SK-N-SH treated with all-trans-retinoic acid at 6 μM for 48 hours (cell line): ENCODE measurements around the gene LSAMP.

ENCODE experiments used
- ATAC-seq: fragments of 200-7000 bp; cut with Tn5 transposase; 3 replicates; pipeline ENCODE4 v1.9.1; 2020; ENCODE audit warnings: mild to moderate bottlenecking, moderate library complexity
- ARNTL ChIP-seq: fragments of 450-650 bp; formaldehyde crosslinking; IDR thresholded peaks from 2 replicates; pipeline ENCODE4 v1.5.0; 2020; ENCODE audit warnings: low read depth, mild to moderate bottlenecking, moderate library complexity, borderline replicate concordance
- BACH2 ChIP-seq: fragments of 250-450 bp; sonication (Bioruptor Pico); IDR thresholded peaks from 2 replicates; pipeline ENCODE4 v1.9.0; 2021; ENCODE audit warnings: mild to moderate bottlenecking, borderline replicate concordance
- CSDC2 ChIP-seq: fragments of 250-450 bp; sonication (Bioruptor Pico); IDR thresholded peaks from 2 replicates; pipeline ENCODE4 v1.5.0; 2020; ENCODE audit warnings: mild to moderate bottlenecking, moderate library complexity
- GLIS3 ChIP-seq: fragments of 250-450 bp; sonication (Bioruptor Pico); IDR thresholded peaks from 2 replicates; pipeline ENCODE4 v1.5.0; 2020; ENCODE audit warnings: mild to moderate bottlenecking, moderate library complexity
- ISL1 ChIP-seq: fragments of 250-450 bp; sonication (Bioruptor Pico); IDR thresholded peaks from 2 replicates; pipeline ENCODE4 v2.1.2; 2022; ENCODE audit warnings: mild to moderate bottlenecking, moderate library complexity
- PPARA ChIP-seq: fragments of 250-450 bp; sonication (Bioruptor Pico); IDR thresholded peaks from 2 replicates; pipeline ENCODE4 v1.5.0; 2020; ENCODE audit warnings: mild to moderate bottlenecking, borderline replicate concordance
- RARB ChIP-seq: fragments of 250-450 bp; sonication (Bioruptor Pico); IDR thresholded peaks from 2 replicates; pipeline ENCODE4 v1.8.0; 2021; ENCODE audit warnings: mild to moderate bottlenecking, moderate library complexity
- SNAI2 ChIP-seq: fragments of 250-450 bp; sonication (Bioruptor Pico); IDR thresholded peaks from 2 replicates; pipeline ENCODE4 v1.5.0; 2020; ENCODE audit warnings: mild to moderate bottlenecking, moderate library complexity
- TOX ChIP-seq: fragments of 250-450 bp; sonication (Bioruptor Pico); IDR thresholded peaks from 2 replicates; pipeline ENCODE4 v1.8.0; 2021; ENCODE audit warnings: mild to moderate bottlenecking, moderate library complexity, borderline replicate concordance
- ZC3H10 ChIP-seq: fragments of 250-450 bp; sonication (Bioruptor Pico); IDR thresholded peaks from 2 replicates; pipeline ENCODE4 v1.5.1; 2021; ENCODE audit warnings: mild to moderate bottlenecking, moderate library complexity
- ZFP3 ChIP-seq: fragments of 250-450 bp; sonication (Bioruptor Pico); IDR thresholded peaks from 2 replicates; pipeline ENCODE4 v1.5.0; 2020; ENCODE audit warnings: mild to moderate bottlenecking, moderate library complexity
- ZFP30 ChIP-seq: fragments of 450-650 bp; formaldehyde crosslinking; IDR thresholded peaks from 2 replicates; pipeline ENCODE4 v1.5.0; 2022; ENCODE audit warnings: mild to moderate bottlenecking, moderate library complexity
- ZNF565 ChIP-seq: fragments of 450-650 bp; formaldehyde crosslinking; conservative IDR thresholded peaks from 2 replicates; pipeline ENCODE4 v1.5.0; 2020; ENCODE audit warnings: low read depth, mild to moderate bottlenecking, moderate library complexity
- ZNF70 ChIP-seq: fragments of 450-650 bp; formaldehyde crosslinking; IDR thresholded peaks from 2 replicates; pipeline ENCODE4 v1.5.0; 2020; ENCODE audit warnings: mild to moderate bottlenecking, moderate library complexity
- ZNF8 ChIP-seq: fragments of 450-650 bp; formaldehyde crosslinking; IDR thresholded peaks from 2 replicates; pipeline ENCODE4 v1.5.0; 2020; ENCODE audit warnings: mild to moderate bottlenecking, moderate library complexity
- TF ChIP-seq, protein P1 (sequence below): fragments of 250-450 bp; sonication (Bioruptor Pico); IDR thresholded peaks from 2 replicates; pipeline ENCODE4 v1.5.0; 2020; ENCODE audit warnings: mild to moderate bottlenecking, moderate library complexity
- TF ChIP-seq, protein P2 (sequence below): fragments of 250-450 bp; sonication (Bioruptor Pico); IDR thresholded peaks from 2 replicates; pipeline ENCODE4 v1.8.0; 2020; ENCODE audit warnings: mild to moderate bottlenecking, moderate library complexity, borderline replicate concordance
- TF ChIP-seq, protein P3 (sequence below): fragments of 250-450 bp; sonication (Bioruptor Pico); IDR thresholded peaks from 2 replicates; pipeline ENCODE4 v1.5.1; 2020; ENCODE audit warnings: low read depth, mild to moderate bottlenecking, moderate library complexity
- TF ChIP-seq, protein P4 (sequence below): fragments of 250-450 bp; sonication (Bioruptor Pico); IDR thresholded peaks from 2 replicates; pipeline ENCODE4 v1.8.0; 2021; ENCODE audit warnings: low read depth, mild to moderate bottlenecking, moderate library complexity, borderline replicate concordance
- TF ChIP-seq, protein P5 (sequence below): fragments of 250-450 bp; sonication (Bioruptor Pico); IDR thresholded peaks from 2 replicates; pipeline ENCODE4 v1.5.1; 2021; ENCODE audit warnings: mild to moderate bottlenecking, moderate library complexity

Gene LSAMP

DNA sequence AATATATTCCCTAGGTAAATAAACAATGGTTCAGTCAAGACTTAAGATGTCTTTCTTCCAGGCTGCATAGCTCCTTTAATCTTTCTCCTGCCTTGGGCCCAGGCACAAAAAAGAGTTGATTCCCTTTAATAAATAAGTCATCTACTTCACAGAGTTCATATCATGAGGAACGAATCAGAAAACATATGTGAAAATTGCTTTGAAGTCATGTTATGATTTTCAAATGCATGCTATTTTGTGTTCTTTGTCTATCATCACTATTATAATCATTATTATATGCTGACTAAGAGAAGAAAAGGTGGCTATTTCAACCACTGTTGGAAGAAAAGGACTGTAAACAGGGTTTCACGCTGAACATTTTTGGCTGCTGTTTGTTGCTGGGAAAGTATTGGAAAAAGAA lies 70.4 kb downstream of the LSAMP start:
- ATAC-seq, result no peak
- TF ChIP-seq, protein P1, sequence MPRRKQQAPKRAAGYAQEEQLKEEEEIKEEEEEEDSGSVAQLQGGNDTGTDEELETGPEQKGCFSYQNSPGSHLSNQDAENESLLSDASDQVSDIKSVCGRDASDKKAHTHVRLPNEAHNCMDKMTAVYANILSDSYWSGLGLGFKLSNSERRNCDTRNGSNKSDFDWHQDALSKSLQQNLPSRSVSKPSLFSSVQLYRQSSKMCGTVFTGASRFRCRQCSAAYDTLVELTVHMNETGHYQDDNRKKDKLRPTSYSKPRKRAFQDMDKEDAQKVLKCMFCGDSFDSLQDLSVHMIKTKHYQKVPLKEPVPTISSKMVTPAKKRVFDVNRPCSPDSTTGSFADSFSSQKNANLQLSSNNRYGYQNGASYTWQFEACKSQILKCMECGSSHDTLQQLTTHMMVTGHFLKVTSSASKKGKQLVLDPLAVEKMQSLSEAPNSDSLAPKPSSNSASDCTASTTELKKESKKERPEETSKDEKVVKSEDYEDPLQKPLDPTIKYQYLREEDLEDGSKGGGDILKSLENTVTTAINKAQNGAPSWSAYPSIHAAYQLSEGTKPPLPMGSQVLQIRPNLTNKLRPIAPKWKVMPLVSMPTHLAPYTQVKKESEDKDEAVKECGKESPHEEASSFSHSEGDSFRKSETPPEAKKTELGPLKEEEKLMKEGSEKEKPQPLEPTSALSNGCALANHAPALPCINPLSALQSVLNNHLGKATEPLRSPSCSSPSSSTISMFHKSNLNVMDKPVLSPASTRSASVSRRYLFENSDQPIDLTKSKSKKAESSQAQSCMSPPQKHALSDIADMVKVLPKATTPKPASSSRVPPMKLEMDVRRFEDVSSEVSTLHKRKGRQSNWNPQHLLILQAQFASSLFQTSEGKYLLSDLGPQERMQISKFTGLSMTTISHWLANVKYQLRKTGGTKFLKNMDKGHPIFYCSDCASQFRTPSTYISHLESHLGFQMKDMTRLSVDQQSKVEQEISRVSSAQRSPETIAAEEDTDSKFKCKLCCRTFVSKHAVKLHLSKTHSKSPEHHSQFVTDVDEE (CRISPR knock-in tag), result no peak
- no peak for TF ChIP-seq PPARA (CRISPR knock-in tag)

DNA sequence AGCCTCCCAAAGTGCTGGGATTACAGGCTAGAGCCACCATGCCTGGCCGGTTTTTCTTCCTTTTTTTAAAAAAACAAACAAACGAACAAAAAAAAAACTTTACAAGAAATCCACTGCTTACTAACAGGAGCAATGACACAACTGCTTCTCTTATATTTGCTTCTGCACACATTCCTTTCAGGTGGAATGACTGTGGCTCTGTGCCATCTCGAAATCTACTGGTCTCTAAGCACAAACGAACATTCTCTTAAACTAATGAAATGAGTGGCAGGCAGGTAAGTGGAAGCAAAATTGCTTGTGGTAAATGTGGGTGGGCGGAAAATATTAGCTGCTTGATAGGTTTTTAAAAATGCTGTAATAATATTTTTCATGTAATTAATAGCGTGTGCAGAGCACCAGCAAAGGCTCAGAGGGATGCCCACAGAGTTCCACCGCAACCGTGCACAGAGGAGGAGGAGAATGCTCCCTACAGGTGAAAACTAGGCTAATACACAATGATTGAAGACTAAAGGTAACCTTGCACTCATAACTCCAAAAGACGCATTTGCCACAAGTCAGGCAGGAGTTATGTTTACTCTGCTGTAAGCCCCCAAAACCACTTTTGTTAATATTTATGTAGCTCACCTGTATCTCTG lies 77.4 kb downstream of the LSAMP start:
- no peak for ATAC-seq
- TF ChIP-seq ZFP3 (CRISPR knock-in tag), result no peak
- TF ChIP-seq ZNF8 (CRISPR knock-in tag), result no peak
- TF ChIP-seq SNAI2 (CRISPR knock-in tag), result no peak
- no peak for TF ChIP-seq BACH2 (CRISPR knock-in tag)
- no peak for TF ChIP-seq ZNF70 (CRISPR knock-in tag)
- TF ChIP-seq ISL1, result no peak
- TF ChIP-seq, protein P2, sequence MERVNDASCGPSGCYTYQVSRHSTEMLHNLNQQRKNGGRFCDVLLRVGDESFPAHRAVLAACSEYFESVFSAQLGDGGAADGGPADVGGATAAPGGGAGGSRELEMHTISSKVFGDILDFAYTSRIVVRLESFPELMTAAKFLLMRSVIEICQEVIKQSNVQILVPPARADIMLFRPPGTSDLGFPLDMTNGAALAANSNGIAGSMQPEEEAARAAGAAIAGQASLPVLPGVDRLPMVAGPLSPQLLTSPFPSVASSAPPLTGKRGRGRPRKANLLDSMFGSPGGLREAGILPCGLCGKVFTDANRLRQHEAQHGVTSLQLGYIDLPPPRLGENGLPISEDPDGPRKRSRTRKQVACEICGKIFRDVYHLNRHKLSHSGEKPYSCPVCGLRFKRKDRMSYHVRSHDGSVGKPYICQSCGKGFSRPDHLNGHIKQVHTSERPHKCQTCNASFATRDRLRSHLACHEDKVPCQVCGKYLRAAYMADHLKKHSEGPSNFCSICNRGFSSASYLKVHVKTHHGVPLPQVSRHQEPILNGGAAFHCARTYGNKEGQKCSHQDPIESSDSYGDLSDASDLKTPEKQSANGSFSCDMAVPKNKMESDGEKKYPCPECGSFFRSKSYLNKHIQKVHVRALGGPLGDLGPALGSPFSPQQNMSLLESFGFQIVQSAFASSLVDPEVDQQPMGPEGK (CRISPR knock-in tag), result no peak
- TF ChIP-seq, protein P3, sequence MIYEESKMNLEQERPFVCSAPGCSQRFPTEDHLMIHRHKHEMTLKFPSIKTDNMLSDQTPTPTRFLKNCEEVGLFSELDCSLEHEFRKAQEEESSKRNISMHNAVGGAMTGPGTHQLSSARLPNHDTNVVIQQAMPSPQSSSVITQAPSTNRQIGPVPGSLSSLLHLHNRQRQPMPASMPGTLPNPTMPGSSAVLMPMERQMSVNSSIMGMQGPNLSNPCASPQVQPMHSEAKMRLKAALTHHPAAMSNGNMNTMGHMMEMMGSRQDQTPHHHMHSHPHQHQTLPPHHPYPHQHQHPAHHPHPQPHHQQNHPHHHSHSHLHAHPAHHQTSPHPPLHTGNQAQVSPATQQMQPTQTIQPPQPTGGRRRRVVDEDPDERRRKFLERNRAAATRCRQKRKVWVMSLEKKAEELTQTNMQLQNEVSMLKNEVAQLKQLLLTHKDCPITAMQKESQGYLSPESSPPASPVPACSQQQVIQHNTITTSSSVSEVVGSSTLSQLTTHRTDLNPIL, result no peak
- no peak for TF ChIP-seq CSDC2
- TF ChIP-seq GLIS3, result no peak
- no peak for TF ChIP-seq RARB
- TF ChIP-seq PPARA (CRISPR knock-in tag), result no peak
- no peak for TF ChIP-seq ARNTL (CRISPR knock-in tag)
- no peak for TF ChIP-seq TOX (CRISPR knock-in tag)
- TF ChIP-seq, protein P4, sequence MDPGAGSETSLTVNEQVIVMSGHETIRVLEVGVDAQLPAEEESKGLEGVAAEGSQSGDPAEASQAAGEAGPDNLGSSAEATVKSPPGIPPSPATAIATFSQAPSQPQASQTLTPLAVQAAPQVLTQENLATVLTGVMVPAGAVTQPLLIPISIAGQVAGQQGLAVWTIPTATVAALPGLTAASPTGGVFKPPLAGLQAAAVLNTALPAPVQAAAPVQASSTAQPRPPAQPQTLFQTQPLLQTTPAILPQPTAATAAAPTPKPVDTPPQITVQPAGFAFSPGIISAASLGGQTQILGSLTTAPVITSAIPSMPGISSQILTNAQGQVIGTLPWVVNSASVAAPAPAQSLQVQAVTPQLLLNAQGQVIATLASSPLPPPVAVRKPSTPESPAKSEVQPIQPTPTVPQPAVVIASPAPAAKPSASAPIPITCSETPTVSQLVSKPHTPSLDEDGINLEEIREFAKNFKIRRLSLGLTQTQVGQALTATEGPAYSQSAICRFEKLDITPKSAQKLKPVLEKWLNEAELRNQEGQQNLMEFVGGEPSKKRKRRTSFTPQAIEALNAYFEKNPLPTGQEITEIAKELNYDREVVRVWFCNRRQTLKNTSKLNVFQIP (CRISPR knock-in tag), result no peak

DNA sequence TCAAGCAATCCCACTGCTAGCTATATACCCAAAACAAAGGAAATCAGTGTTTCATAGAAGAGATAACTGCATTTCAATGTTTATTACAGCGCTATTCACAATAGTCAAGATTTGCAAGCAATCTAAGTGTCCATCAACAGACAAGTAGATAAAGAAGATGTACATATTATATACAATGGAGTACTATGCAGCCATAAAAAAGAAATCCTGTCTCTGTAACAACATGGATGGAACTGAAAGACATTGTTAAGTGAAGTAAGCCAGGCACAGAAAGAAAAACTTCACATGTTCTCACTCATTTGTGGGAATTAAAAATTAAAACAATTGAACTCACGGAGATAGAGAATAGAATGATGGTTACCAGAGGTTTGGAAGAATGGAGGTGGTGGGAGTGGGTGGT lies 89.2 kb downstream of the LSAMP start:
- ATAC-seq, result no peak
- TF ChIP-seq ZFP30 (CRISPR knock-in tag) (no peak), ZNF565 (CRISPR knock-in tag) (no peak), ZC3H10 (CRISPR knock-in tag) (no peak), GLIS3 (no peak), CSDC2 (no peak)
- TF ChIP-seq, protein P4 (CRISPR knock-in tag), result no peak
- TF ChIP-seq, protein P2 (CRISPR knock-in tag), result no peak
- TF ChIP-seq, protein P5, sequence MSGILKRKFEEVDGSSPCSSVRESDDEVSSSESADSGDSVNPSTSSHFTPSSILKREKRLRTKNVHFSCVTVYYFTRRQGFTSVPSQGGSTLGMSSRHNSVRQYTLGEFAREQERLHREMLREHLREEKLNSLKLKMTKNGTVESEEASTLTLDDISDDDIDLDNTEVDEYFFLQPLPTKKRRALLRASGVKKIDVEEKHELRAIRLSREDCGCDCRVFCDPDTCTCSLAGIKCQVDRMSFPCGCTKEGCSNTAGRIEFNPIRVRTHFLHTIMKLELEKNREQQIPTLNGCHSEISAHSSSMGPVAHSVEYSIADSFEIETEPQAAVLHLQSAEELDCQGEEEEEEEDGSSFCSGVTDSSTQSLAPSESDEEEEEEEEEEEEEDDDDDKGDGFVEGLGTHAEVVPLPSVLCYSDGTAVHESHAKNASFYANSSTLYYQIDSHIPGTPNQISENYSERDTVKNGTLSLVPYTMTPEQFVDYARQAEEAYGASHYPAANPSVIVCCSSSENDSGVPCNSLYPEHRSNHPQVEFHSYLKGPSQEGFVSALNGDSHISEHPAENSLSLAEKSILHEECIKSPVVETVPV, result no peak
- TF ChIP-seq, protein P3, result no peak
- TF ChIP-seq, protein P1 (CRISPR knock-in tag), result no peak
- TF ChIP-seq, all 23 proteins: peak for 0
